GM19025 (cell line): ENCODE data around the gene CELSR2.
"Not testable (repeated sequence)": the region's sequence is repeated elsewhere in the genome, so short reads cannot be mapped to it uniquely, and the experiment has no call there.

Experiments
- ATAC-seq: cut with Tn5 transposase; IDR thresholded peaks from one replicate; pipeline ENCODE4 v1.9.1; 2021; ENCODE audit warnings: mild to moderate bottlenecking, low read depth, moderate library complexity; ENCODE audit not compliant: unreplicated experiment

Gene CELSR2

GRCh38 chr1:109299558-109300343 is 50.4 kb downstream of the CELSR2 start:
- ATAC-seq = no peak

DNA sequence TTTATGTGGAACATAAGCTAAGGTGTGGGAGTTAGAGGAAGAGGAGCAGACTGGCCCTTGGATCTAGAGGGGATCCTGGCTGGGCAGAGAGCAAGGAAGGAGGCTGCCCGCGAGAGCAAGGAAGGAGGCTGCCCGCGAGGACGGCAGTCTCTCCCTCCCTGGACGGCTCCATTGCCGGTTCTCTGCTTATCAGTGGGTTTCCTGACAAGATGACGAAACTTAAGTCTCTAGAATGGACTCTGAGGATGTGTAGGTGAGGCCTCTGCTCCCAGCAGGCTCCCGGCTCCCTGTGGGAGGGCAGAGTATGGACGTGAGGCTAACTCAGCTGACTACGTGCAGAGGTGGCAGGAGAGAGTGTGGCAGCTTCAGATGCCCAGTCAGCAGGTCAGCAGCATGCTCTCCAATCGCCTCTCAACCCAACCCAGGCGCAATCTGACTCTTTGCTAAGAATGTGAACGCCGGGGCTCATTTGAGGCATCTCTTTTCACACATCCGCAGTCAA is 51.4 kb downstream of the CELSR2 start:
- ATAC-seq = no peak

DNA sequence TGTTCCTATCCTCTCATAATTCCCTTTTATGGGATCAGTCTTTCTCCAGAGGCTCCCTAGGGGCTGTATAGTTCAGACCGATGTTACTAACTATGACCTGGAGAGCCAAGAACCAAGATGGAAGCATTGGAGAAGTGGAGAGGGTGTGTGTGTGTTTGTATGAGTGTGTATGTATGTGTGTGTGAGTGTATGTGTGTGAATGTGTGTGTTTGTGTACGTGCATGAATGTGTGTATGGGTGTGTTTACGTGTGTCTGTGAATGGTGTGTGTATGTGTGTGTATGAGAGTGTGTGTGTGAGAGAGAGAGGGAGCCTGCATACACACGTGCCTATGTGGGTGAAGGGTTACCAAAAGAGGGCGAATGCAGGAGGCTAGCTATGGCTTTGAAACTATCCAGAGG is 52.5 kb downstream of the CELSR2 start:
- ATAC-seq = no peak

DNA sequence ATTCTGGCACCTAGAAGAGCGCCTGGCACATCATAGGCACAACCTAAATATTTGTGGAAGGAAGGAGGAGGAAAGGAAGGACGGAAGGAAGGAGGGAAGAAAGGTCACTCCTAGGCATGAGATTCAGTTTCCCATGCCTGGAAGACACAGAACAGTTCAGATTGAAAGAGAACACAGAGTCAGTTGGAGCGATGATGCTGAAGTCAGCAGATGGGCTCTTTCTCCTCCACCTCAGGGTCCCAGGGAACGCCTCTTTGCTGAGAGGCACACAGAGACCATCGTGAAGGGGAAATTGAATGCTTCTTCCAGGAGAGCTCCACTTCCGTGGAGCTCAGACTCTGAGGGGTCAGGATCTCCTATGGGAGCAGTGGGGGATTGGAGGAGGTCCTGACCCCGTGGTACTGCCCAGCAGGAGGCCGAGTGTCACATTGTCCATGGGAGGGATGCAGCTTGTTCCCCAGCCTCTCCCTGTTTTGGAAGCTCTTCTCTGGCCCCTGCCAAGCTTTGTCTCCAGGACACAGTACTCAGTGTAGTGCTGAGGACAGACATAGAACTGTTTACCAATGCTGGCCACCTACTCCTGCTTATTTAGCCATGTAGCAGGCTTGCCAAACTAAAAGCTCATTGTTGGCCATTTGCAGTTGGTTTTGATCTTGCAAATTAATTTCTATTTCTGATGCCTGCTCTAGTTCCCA is 55.0 kb downstream of the CELSR2 start:
- no peak for ATAC-seq

- ATAC-seq = not testable (repeated sequence)
These were observed 56.7 kb downstream of the CELSR2 start for GRCh38 chr1:109305991-109306390.

DNA sequence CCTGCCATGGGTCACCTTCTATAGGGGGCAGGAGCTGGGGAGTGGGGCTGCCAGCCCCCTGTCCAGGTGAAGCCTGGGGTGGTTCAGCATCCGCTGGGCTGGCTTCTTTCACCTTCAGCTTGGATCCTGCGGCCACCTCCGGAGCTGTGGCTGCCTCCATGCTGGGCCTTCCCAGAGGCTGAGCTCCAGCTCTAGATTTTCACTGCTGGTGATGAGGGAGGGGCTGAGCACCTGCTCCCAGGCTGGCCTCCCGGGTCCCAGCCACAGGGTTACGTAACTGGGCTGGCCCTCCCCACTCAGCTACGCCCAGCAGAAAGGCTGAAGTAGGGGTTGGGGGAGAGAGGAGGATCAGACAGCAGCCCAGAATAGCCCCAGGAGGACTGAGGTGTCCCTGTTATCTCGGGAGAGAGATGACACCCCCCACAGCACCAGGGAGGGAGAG is 57.5 kb downstream of the CELSR2 start, which contains the start of gene MYBPHL:
TSS of gene MYBPHL (minus strand) at position 180 of the 442 bp plus-strand sequence. CDS start at position 160, 20 bp downstream.
- no peak for ATAC-seq

- ATAC-seq = no peak
These were observed 58.1 kb downstream of the CELSR2 start for GRCh38 chr1:109307274-109308021.

DNA sequence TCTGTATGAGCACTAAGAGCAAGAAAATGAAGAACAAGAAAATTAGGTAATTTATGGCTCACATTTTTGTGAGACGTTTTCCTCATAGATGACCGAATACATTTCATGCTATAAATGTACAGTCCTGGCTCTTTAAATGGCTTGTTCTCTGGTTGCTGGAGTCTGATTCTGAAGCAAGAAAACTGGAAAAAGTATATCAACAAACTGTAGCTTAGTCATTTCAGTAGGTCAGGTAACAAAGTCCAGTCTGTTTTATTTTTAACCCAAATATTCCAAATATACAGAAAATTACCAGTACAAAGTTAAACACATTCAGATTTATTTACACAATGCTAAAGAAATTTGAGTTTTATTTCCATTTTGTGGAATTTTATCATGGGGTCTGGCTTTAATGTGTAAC is 60.0 kb downstream of the CELSR2 start:
- no peak for ATAC-seq

GRCh38 chr1:109312246-109312645 is 62.9 kb downstream of the CELSR2 start:
- no peak for ATAC-seq

DNA sequence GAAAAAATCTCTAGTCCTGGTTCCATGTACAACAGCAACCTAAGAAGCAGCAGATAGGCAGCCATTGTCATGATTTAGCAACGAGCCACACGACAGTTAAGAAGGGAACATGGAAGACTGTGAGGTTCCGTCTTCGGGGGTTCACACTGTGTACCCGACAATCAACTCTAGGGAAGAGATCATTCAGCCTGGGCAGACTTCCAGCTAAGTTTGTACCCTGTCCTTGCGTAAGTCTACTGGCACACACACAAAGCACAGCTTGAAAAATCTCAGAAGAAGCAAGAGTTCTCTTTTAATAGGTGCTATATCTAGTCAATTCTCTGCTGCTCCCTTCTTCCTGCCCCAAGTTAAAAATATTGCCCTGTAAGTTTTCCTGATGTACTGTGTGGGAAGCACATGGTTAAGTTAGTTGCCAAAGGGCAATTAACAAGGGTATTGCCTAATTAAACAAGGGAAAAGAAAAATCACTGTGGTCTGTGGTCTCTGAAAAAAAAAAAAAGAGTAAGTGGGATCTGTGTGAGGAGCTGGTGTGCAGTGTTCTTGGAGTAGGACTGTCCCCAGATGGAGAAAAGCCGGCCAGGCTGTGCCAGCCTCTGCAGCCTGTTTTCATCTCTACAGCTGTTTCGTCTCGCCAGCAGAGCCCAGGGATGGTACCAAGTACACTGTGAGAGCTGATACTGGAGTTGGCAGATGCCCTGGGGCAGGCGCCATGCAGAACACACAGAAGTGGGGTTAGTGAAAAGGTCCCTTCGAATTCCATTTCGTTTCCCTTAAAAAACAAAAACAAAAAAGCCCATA is 63.8 kb downstream of the CELSR2 start:
- no peak for ATAC-seq

DNA sequence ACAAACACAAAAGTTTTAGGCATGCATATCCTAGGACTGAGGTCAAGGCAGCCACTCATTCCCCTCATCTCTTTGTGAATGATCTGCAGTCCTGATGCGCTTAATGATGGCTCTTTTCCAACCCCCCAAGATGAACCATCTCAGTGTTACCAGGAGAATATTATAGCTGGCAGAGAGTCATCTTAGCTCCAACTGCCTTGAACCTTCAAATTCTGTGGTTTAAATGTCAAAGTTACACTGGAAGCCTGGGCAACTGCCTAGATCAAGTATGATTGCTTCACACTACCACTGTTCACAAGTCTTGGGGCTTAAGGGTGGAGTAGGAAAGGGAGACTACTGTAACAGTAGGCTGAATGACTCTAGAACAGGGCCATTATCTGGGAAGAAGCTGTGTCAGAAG is 65.5 kb downstream of the CELSR2 start:
- no peak for ATAC-seq

- ATAC-seq = no peak
These were observed 65.9 kb downstream of the CELSR2 start for GRCh38 chr1:109315288-109315687.

- no peak for ATAC-seq
These were observed 67.2 kb downstream of the CELSR2 start for GRCh38 chr1:109316506-109316905.

DNA sequence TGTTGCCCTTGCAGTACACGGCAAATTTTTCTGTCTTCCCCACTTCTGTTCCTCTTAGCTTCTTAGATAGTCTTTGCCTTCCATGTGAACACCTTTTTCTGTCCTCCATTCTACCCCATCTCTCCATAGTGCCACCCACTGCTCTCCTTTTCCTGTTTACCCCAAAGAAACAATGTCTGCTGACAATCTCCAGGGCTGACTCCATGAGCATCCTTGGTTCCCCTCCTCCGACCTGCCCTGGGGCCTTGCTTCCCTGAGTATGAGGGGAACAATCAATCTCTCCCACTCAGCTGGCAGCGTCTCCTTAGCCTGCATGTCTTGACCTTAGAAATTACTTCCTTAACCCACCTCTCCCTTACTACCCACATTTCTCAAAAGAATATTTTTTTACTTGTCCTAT is 69.8 kb downstream of the CELSR2 start:
- no peak for ATAC-seq

- ATAC-seq = no peak
These were observed 73.6 kb downstream of the CELSR2 start for GRCh38 chr1:109322974-109323373.
